ENCODE results near the gene ADGRB2.

Gene ADGRB2

DNA sequence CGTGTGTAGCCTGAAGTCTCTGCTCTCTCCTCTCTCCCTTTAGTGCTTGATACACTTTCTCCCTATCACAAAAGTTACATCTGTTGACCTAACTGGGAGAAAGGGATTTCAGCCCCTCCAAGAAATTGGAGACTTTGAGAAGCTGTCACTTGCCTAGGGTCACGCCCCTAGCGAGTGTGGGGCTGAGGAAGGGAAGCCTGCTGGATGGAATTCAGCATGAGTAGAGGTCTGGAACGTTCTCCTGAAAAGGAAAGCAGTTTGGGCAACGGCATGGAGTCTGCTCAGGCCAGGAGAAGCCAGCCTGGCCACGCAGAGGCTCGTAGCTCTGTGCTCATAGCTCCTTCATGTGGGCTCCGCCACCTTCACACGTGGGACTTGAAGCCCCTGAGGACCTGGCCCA is 82.7 kb downstream of the ADGRB2 start:
- no peak for DNase-seq (ENCODE audit: low read depth in 3 of 3)

GRCh38 chr1:31679676-31680230 is 84.4 kb downstream of the ADGRB2 start:
- no peak for DNase-seq (ENCODE audit: low read depth in 3 of 3)

DNA sequence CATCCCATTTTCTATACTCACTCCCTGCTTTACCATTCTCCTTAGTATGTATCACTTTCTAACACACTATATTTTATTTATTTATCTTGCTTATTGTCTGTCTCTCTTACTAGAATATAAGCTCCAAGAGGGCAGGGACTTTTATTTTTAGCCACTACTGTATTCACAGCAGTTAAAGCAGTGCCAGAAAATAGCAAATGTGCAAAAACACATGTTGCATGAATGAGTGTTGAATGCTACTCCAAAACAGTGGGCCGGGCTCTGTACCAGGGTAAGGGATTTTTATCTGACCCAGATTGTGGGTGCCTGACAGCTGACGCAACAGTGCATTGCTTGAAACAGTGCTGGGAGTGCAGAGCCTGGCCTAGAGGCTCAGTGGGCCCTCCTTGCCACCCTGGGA is 85.0 kb downstream of the ADGRB2 start:
- DNase-seq (ENCODE audit: low read depth in 3 of 3), result no peak

- no peak for DNase-seq (ENCODE audit: low read depth in 3 of 3)
Measured at GRCh38 chr1:31678681-31679080, 85.5 kb downstream of the ADGRB2 start.

- no peak for DNase-seq (ENCODE audit: low read depth in 3 of 3)
Measured at GRCh38 chr1:31677949-31678348, 86.2 kb downstream of the ADGRB2 start.

GRCh38 chr1:31677401-31677800 is 86.7 kb downstream of the ADGRB2 start:
- no peak for DNase-seq (ENCODE audit: low read depth in 3 of 3)

Data from stimulated activated CD4-positive, alpha-beta T cell treated with anti-CD3 and anti-CD28 coated beads, TNF-alpha, amount 100 ng/mL, for 48 hours (primary cell).